Pulmonary artery endothelial cell (primary cell): Measurements from ENCODE around the gene SLC22A2. TPM values are rescaled to one million over a fixed set of nuclear protein-coding genes. Genes with fewer than 3 reads are reported as not detected.
"Not testable (repeated sequence)": the region's sequence is repeated elsewhere in the genome, so short reads cannot be mapped to it uniquely, and the experiment has no call there.

Source experiments
- DNase-seq: peaks from one replicate; pipeline ENCODE4 v3.0.0-alpha.2; 2011; ENCODE audit warnings: low read depth, low spot score
- total RNA-seq: library from RNA; depleted of rRNA; stranded (reverse); fragments of >200 nt; gene quantifications from 2 replicates; pipeline ENCODE4 v1.2.3, GENCODE V29; 2014

SLC22A2 gene
- total RNA-seq, 1 donor from 2014 or later, result not detected

DNA sequence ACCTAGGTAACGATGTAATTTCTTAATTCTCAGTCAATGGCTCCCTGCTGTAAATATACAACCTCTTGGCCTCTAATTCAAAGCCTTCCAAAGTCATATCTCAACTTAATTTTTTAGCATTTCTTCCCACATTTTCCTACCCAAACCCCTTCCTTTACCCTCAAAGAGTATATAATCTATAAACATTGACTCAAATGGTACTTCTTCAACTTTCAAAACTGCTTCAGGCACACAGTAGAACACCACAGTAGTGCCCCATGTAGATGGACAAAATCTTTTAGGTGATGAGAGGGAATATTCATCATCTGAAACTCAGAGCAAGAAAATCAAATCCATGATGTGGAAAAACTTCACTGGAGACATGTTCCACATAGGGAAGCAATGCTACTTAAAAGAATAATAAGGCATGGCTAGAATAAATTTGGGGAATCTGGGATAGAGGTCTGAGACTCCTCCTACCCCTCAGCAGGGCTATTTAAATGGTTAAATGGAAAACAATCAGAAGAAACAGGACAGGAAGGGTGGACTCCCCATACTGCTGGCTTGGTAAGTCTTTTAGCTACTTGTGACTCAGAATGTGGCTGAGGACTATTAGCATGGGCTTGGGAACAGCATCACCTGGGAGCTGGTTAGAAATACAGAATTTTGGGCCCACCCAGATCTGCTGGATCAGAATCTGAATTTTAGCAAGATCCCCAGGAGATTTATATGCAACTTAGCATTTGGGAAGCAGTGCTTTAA, 6.4 kb downstream of the SLC22A2 start:
- DNase-seq, result no peak

DNA sequence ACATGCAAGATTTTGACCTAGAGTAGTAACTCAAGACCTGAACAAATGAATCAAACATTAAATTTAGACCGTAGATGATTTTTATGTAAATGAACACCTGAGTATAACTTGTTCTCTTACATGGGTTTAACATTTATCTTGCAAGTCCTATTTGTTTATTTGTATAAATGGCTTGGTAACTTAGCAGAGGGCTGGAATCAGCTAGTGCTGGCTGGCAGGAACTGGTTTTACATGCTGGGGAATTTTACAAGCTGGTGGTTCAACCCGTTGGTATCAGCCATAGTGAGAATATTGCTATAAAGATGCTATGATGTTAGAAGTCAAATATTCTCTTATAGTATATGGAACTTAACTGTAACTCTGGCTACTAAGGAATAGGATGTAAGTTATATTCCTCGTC, 8.9 kb downstream of the SLC22A2 start:
- no peak for DNase-seq

DNA sequence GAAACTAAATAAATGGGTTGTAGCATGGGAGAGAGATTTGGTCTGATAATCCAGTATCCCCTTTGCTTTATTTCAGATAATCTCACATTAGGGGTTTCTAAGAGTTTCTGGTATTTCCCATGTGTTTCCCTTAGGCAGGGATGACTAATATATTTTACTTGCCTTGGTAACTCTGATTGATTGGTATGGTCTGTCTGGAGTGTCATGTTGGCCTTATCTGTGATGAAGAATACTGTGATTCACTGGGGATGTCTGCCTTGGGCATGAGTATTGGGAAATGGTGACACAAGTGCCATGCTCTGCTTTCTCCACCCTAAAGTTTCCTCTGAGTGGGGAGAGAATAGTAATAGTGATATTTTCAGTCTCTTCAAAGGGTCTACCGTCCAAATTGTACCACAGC, 10.1 kb downstream of the SLC22A2 start:
- no peak for DNase-seq

DNA sequence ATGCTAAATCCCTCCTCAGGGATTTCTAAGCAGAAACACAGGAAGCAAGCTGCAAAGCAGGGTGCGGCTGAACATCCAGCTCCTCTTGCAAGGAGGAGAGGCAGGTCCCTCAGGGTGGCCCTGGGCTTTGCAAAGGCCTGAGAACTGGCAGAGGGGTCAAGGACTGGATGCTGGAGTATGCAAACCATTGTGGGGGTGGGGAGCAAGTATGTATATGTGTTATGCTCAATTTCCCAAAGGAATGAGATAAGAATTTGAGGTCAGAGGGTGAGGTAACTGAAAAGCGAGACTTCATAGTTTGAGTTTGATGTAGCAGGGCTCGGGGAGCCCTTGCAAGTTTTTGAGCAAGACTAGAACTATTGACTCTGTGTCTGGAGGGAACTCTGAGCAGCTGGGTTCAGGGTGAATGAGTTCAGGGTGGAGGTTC, 11.2 kb downstream of the SLC22A2 start:
- no peak for DNase-seq

DNA sequence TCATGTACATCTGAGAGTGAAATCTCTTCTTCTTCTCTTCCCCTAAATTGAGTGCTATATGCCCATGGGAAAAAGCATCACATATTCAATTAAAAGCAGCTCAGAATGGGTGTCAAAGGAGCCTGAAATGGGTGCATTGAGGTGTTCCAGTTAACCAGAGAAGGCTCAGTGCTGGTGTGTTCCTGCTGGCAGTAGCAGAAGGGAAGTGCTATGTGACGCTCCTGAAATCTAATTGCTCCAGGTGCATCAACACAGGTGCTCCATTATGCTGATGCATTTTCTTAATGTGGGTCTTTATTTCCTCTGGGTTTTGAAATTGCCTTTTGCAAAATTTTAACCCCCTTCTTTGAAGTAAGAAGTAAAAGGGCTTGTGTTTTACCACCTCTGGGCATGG, 17.9 kb downstream of the SLC22A2 start:
- DNase-seq, result no peak

DNA sequence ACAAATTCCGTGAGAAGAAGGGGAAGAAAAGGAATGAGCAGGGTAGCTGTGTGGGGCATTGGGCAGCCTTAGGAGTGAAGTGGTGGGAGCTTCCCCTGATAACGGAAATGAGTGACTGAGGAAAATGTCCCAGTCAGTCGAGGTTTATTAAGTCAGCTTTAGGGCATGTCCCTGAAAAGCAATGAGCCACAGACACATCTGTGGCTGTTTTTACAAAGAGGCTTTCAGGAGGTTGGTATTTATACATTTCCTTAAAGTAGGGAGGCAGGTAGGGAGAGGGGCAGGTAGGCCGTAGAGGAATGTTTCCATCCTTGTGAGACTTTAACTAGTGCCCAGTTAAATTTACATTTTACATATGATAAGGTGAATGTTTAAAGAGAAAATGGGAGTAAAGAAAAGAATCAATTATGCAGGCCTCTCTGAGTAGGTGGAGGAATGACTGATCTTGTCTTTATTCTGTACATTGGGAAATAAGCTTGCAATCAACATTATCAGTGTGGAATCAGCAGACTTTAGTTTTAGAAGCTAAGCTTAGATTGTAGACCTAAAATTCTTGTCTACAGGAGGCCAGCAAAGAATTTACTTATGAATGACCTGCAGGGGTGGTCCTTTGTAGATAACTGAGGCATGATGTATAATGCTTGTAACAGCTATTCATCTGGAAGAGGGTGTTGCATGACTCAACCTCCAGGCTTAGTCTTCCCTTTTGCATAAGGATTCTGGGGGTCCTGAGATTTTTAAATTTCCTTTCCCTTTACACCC, 18.5 kb downstream of the SLC22A2 start:
- DNase-seq, result no peak

DNA sequence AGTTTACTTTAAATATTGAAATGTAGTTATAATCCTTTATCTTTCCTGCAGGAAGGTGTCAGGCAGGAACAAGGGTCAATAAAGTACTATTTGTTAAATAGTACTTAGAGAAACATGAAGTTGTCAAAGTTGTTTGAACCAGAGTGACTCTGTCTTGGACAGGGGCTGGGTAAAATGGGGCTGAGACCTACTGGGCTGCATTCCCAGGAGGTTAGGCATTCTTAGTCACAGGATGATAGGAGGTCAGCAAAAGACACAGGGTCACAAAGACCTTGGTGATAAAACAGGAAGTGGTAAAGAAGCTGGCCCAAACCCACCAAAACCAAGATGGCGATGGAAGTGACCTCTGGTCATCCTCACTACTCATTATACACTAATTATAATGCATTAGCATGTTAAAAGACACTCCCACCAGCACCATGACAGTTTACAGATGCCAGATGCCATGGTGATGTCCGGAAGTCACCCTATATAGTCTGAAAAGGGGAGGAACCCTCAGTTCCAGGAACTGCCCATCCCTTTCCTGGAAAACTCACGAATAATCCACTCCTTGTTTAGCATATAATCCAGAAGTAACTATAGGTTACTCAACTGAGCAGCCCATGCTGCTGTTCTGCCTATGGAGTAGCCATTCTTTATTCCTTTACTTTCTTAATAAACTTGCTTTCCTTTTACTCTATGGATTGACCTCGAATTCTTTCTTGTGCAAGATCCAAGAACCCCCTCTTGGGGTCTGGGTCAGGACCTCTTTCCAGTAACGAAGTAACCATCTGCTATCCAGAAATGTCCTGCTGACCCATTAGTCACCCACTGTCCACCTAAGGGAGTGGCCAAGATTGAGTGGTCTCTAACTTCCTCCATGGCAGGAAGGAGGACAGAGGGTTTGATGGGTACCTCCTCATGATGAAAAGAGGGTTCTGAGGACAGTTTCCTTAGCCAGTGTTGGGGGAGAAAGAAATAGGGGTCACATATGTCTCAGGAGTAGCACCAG, 19.6 kb downstream of the SLC22A2 start:
- no peak for DNase-seq

DNA sequence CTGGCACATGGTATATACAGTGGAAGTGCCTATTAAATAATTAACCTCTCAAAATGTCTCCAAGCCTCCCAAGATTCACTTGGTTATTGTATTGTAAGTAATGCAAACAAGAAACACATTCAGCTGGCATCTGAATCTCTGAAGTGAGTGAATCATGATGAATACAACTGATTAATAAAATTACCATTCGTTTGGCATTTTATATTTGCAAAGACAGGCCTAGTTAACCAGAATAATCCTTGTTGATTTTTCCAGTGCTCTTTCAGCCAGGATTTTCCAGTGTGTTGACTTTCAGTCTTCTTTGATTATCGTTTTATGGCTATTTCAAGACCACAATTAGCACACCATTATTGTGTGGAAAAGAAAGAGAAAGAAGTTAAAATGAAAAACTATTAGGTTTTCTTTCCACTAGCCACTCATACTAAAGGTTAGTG, 20.3 kb downstream of the SLC22A2 start:
- no peak for DNase-seq

DNA sequence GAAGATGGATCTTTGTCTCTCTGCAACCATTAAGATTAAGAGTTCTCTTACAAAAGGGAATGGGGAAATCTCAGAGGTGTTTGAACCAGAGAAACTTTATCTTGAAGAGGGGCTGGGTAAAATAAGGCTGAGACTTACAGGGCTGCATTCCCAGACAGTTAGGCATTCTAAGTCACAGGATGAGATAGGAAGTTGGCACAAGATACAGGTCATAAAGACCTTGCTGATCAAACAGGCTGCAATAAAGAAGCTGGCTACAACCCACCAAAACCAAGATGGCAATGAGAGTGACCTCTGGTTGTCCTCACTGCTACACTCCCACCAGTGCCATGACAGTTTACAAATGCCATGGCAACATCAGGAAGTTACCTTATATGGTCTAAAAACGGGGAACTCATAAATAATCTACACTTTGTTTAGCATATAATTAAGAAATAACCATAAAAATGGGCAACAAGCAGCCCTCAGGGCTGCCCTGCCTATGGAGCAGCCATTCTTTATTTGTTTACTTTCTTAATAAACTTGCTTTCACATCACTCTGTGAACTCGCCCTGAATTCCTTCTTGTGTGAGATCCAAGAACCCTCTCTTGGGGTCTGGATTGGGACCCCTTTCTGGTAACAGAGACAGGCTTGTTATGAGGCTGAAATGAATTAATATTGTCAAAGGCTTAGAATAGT, 20.9 kb downstream of the SLC22A2 start:
- not testable (repeated sequence) for DNase-seq

DNA sequence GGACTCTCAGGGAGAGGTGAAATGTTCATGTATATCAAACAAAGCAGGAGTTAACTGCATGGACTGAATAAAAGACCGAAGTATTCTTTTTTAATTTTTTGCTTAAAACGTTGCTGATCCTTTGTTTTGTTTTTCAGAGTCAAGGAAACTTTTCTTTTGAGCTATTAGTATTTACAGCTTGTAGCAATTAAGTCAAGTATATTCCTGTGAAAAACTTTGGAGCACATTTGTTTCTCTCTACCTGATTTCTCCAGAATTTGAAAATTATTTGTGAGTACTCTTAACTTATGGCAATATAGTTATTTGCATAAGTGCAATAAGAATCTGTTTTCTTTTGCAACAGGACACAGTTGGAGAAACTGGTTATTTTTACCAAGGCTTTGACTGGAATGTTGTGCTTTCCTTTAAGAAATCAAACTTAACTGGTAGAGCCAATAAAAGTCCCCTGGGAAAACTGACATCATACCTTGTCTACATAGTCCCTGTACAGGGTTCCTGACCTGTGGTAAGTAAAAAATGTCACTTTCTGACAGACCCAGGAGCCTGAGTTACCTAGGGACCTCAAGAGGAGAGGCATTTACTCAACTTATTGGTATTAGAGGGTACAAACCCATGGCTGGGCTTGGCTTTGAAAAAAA, 22.3 kb downstream of the SLC22A2 start:
- not testable (repeated sequence) for DNase-seq

DNA sequence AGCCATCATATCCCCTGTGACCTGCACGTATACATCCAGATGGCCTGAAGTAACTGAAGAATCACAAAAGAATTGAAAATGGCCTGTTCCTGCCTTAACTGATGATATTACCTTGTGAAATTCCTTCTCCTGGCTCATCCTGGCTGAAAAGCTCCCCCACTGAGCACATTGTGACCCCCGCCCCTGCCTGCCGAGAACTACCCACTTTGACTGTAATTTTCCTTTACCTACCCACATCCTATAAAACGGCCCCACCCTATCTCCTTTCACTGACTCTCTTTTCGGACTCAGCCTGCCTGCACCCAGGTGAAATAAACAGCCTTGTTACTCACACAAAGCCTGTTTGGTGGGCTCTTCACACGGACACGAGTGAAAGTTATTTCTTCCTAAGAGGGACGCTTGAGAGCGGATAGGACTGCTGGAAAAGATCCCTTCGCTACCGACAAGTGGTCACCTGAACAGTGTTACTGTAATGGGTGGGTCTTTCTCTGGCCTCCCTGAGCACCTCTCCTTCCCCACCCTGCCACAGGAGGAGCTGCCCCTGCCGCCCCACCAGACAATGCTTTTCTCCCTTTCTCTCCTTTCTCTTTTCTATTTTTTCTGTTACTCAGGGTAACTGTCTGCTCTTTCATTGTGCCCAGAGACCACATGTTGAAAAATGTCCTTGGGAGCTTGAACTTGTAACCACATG, 24.5 kb downstream of the SLC22A2 start:
- DNase-seq, result not testable (repeated sequence)

DNA sequence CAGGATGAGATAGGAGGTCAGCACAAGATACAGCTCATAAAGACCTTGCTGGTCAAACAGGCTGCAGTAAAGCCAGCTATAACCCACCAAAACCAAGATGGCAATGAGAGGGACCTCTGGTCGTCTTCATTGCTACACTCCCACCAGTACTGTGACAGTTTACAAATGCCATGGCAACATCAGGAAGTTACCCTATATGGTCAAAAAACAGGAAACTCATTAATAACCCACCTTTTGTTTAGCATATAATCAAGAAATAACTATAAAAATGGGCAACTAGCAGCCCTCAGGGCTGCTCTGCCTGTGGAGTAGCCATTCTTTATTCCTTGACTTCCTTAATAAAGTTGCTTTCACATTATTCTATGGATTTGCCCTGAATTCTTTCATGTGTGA, 30.9 kb downstream of the SLC22A2 start:
- no peak for DNase-seq

DNA sequence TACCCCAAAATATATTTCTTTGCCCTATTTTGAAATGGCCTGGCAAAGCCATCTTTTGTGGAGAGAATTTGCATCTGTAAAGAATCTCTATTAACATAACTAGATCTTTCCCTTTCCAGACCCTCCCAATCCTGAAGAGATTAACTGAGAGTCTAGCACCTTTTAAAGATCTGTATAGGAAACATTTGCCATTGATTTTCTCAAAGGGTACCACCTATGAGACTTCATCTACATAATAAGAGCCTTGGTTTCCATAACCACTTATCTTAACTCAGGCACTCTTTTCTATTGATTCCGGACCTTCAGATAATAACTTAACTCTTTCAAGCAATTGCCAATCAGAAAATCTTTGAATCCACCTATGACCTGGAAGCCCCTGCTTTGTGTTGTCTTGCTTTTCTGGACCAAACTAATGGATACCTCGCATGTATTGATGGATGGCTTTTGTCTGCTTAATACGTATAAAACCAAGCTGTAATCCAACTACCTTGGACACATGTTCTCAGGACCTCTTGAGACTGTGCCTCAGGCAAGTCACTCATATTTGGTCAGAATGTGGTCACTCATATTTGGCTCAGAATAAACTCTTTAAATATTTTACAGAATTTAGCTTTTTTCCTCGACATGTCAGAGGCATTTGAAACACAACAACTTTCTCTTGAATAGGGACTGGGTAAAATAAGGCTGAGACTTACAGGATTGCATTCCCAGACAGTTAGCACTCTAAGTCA, 31.4 kb downstream of the SLC22A2 start:
- no peak for DNase-seq

DNA sequence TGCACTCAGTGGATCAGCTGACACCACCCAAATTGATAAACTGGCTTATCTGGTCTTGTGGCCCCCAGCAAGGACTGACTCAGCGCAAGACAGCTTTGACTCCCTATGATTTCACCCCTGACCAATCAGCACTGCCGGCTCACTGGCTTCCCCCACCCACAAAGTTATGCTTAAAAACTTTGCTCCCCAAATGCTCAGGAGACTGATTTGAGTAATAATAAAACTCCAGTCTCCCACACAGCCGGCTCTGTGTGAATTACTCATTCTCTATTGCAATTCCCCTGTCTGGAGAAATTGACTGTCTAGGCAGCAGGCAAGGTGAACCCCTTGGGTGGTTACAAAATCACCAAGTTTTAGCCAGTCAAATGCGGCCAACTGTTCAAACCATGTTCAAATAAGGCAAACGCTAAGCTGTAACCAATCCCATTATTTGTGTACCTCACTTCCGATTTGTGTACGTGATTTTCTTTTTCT, 32.5 kb downstream of the SLC22A2 start:
- DNase-seq, result no peak

DNA sequence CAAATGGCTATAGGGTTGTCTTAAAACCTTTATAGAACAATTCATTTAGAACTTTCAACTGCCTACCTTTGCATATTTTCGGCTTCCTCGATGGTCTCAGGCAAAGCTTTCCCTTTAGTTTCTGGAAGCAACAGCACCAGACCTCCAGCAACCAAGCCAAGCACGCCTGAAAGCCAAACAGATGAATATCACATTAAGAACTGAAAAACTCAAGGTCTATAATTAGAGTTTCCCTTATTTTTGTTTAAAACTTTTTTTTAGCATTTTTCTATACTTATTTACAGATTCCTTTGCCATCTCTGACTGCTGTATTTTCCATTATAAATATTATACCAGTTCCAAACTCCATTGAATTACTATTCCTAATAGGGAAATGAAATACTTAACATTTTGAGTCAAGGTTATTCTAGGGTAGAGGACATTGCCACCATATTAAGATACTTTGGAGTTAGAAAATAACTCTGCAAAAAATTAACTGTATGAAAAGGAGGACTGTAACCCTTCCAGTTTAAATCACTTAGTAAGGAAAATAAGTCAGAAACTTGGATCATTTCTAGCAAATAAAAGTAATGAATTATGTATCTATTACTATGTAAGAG, 33.9 kb downstream of the SLC22A2 start:
- DNase-seq, result no peak

DNA sequence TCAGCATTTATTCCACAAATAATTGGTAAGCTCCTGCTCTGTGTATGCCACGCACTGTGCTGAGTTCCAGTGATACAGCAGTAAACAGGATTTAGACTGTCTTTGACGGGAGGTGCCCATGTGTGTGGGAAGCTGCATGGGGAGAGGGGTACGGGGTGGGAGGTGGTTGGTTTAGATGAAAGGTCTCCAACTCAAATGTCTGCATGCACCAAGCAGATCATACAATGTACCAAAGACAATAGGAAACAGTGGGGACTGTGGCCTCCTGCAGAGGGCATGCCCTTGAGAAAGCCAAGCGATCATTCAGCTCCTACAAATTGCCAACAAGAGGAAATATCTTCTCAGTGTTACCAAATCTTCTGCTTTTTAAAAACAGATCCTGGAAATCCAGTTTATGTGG, 36.1 kb downstream of the SLC22A2 start:
- no peak for DNase-seq

DNA sequence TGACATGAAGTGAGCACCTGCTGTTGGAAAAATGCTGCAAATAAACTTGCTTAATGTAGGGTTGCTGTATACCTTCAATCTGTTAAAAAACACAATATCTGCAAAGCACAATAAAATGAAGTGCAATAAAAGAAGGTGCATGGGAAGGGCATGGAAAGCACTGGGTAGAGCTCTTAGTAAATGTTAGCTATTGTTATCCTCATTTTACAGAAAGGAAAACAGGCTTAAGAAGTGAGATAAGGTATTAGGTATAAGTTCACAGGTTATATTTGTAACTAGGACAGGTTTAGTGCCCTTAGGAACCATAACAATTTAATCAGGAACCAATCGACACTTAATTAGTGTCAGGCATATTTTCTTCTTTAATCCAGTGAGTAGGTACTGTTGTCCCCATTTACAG, 36.7 kb downstream of the SLC22A2 start:
- DNase-seq, result no peak

DNA sequence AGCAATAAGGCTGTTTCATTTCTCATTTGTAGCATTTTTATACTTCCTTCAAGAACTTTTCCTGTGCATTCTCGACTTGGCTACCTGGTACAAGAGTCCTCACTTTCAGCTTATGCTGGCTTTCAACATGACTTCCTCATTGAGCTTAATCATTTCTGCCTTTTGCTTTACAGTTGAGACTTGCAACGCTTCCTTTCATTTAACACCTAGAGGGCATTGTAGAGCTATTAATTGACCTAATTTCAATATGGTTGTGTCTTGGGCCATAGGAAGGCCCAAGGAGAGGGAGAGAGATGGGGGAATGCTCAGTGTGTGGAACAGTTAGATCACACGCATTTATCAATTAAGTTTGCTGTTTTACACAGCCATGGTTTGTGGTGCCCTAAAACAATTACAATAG, 37.2 kb downstream of the SLC22A2 start:
- DNase-seq, result no peak

DNA sequence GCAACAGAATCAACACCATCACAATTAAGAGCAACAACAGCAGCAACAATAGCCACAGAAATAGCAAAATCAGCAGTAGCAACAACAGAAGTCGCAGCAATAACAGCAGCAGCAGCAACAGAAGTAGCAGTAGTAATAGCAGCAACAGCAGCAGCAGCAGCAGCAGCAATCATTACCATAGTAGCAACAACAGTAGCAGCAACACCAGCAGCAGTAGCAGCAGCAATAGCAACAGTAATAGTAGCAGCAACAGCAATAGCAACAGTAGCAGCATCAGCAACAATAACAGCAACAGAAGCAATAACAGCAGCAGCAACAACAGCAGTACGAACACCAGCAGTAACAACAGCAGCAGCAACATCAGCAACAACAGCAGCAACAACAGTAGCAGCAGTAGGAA, 39.8 kb downstream of the SLC22A2 start:
- DNase-seq, result no peak
